ENCODE results near the gene ANGPTL5. TPM values are rescaled to one million over a fixed set of nuclear protein-coding genes. Genes with fewer than 3 reads are reported as not detected.

The ANGPTL5 gene
- total RNA-seq, 1 experiment from 2014 or later, result not detected

DNA sequence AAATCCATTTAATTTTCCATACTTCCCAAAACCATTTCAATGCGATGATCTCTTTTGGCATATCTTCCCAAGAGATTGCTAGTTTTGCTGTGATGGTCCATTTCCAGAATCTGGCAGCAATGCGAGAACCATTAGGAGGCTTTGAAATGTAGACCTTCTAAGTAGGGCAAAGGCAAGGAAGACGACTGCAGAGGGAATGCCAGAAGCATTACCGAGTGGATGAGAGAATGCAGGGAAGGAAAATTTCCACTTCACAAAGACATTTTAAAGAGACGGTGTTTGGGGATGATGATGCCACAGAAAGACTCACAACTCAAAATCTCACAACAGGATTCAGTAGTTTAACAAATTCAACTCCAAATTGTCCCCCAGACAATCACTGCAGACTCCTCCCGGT is 2.0 kb downstream of the ANGPTL5 start:
- H3K9me3 ChIP-seq (ENCODE audit: insufficient read depth, low read depth), result no peaks in the 10 kb centered on the region
- peaks cover 28% of the 10 kb centered on the region for H3K4me1 ChIP-seq (replicated peaks; ENCODE audit: insufficient read depth)
- no TSS peak for BruUV-seq (replicated peaks)
- H3K4me3 ChIP-seq, result peak overlapping the region; percentile 69
- ChIA-PET CTCF (interaction anchor here (0.5 to 1.2 kb wide), 4 partner anchors 87 to 230 kb away, joined by 3 to 5 read pairs (median 4); no protein-coding TSS in a partner anchor), POLR2A (ENCODE audit: unreplicated experiment) (interaction anchor here (0.6 to 0.7 kb wide), 5 partner anchors 225 to 1611 kb away, joined by 3 to 17 read pairs (median 3); no protein-coding TSS in a partner anchor)
- H3K79me2 ChIP-seq (ENCODE audit: low read depth), result 0 out of 2 replicates have a peak, but pooled peaks cover 4% of the 10 kb centered on the region
- no peaks in the 10 kb centered on the region for H3K9me2 ChIP-seq (ENCODE audit: insufficient read depth)
- TF ChIP-seq, protein P1, sequence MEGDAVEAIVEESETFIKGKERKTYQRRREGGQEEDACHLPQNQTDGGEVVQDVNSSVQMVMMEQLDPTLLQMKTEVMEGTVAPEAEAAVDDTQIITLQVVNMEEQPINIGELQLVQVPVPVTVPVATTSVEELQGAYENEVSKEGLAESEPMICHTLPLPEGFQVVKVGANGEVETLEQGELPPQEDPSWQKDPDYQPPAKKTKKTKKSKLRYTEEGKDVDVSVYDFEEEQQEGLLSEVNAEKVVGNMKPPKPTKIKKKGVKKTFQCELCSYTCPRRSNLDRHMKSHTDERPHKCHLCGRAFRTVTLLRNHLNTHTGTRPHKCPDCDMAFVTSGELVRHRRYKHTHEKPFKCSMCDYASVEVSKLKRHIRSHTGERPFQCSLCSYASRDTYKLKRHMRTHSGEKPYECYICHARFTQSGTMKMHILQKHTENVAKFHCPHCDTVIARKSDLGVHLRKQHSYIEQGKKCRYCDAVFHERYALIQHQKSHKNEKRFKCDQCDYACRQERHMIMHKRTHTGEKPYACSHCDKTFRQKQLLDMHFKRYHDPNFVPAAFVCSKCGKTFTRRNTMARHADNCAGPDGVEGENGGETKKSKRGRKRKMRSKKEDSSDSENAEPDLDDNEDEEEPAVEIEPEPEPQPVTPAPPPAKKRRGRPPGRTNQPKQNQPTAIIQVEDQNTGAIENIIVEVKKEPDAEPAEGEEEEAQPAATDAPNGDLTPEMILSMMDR (conservative IDR thresholded peaks at IDR 0.05), result no peak
- no peak for TF ChIP-seq EZH2 (IDR thresholded peaks at IDR 0.05; ENCODE audit: low read depth)
- no peaks in the 10 kb centered on the region for H3K27me3 ChIP-seq (ENCODE audit: insufficient read depth, low read depth)
- peaks cover 21% of the 10 kb centered on the region; the same call in 1 of the 2 replicates for H3F3A ChIP-seq (ENCODE audit: insufficient read depth, low read depth)
- no peaks in the 10 kb centered on the region for H4K20me1 ChIP-seq (ENCODE audit: insufficient read depth)
- peak in 1 of 2 experiments; percentile 36 for DNase-seq
- peak overlapping the region; percentile 89 for H2AFZ ChIP-seq
- H3K36me3 ChIP-seq (ENCODE audit: low read depth), result no peaks in the 10 kb centered on the region
- no peak overlapping the region for H3K27ac ChIP-seq
- intact Hi-C loops (cut with micrococcal nuclease; ENCODE audit: unreplicated experiment), result loop anchor here (2.0 kb wide), 1 partner anchor 198 kb away; no protein-coding TSS in a partner anchor
- H3K4me2 ChIP-seq, result peak overlapping the region; percentile 82

DNA sequence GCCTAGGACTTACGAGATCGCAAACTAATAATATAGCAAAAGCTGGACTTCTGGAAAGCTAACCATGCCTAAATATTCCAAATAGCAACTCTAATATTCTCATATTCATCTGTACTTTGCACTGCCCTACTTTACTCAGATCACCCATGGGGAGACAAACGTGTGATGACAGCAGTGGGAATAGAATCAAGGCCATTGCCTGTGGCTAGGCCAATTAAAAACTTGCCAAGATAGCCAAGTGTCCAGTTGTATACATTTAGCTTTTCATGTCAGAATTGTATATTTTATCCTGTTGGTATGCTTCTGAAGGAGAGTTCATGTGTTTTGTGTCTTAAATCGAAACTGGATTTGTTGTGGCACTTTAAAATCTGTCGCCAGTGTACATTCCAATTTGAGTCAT is 2.7 kb downstream of the ANGPTL5 start:
- no peaks in the 10 kb centered on the region for H3K36me3 ChIP-seq (ENCODE audit: low read depth)
- ChIA-PET POLR2A (ENCODE audit: unreplicated experiment) (no interaction called here), CTCF (interaction anchor here (0.6 kb wide), 2 partner anchors 62 to 632 kb away, joined by 3 read pairs; no protein-coding TSS in a partner anchor)
- H3K9me3 ChIP-seq (ENCODE audit: insufficient read depth, low read depth), result no peaks in the 10 kb centered on the region
- no peaks in the 10 kb centered on the region for H4K20me1 ChIP-seq (ENCODE audit: insufficient read depth)
- no TSS peak for BruUV-seq (replicated peaks)
- no peak for TF ChIP-seq EZH2 (IDR thresholded peaks at IDR 0.05; ENCODE audit: low read depth)
- TF ChIP-seq, protein P1 (conservative IDR thresholded peaks at IDR 0.05), result no peak
- H3K27me3 ChIP-seq (ENCODE audit: insufficient read depth, low read depth), result no peaks in the 10 kb centered on the region
- DNase-seq, result peak in 1 of 2 experiments; percentile 5
- intact Hi-C loops (cut with micrococcal nuclease; ENCODE audit: unreplicated experiment), result loop anchor here (2.0 kb wide), 1 partner anchor 199 kb away; no protein-coding TSS in a partner anchor
- H3K79me2 ChIP-seq (ENCODE audit: low read depth), result 0 out of 2 replicates have a peak, but pooled peaks cover 4% of the 10 kb centered on the region
- peaks cover 28% of the 10 kb centered on the region for H3K4me1 ChIP-seq (replicated peaks; ENCODE audit: insufficient read depth)
- no peak overlapping the region for H3K4me2 ChIP-seq
- H2AFZ ChIP-seq, result no peak overlapping the region
- H3K9me2 ChIP-seq (ENCODE audit: insufficient read depth), result no peaks in the 10 kb centered on the region
- H3K4me3 ChIP-seq, result no peak overlapping the region
- H3K27ac ChIP-seq, result no peak overlapping the region
- peaks cover 21% of the 10 kb centered on the region; the same call in 1 of the 2 replicates for H3F3A ChIP-seq (ENCODE audit: insufficient read depth, low read depth)

DNA sequence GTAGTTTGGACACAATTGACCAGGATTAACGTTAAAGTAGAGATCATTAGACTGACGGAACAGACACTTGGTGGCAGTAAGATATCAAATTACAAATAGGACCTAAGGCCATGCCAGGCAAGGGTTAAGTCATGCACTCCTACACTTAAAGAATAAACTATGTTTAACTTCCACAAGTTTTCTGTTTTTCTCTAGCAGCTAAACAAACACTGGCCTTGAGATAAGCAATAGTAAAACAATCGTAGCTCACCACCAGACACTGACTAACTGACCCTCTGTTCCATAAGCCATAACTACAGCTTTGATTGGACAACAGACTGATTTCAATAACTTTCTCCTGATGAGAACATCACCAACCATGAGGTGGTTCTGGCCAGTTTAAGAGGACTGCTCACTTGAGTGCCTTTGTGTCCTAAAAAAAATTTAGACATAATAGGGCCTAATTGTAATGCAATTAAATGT is 3.5 kb downstream of the ANGPTL5 start:
- H3K79me2 ChIP-seq (ENCODE audit: low read depth), result 0 out of 2 replicates have a peak, but pooled peaks cover 4% of the 10 kb centered on the region
- no TSS peak for BruUV-seq (replicated peaks)
- H3F3A ChIP-seq (ENCODE audit: insufficient read depth, low read depth), result peaks cover 21% of the 10 kb centered on the region; the same call in 1 of the 2 replicates
- H3K4me2 ChIP-seq, result 0 out of 2 replicates have a peak overlapping the region, but pooled peaks have one; percentile 3
- no peaks in the 10 kb centered on the region for H3K9me3 ChIP-seq (ENCODE audit: insufficient read depth, low read depth)
- H3K27ac ChIP-seq, result no peak overlapping the region
- no peaks in the 10 kb centered on the region for H3K27me3 ChIP-seq (ENCODE audit: insufficient read depth, low read depth)
- peaks cover 28% of the 10 kb centered on the region for H3K4me1 ChIP-seq (replicated peaks; ENCODE audit: insufficient read depth)
- peak overlapping the region; percentile 31 for H2AFZ ChIP-seq
- POLR2A ChIA-PET (ENCODE audit: unreplicated experiment), result no interaction called here
- TF ChIP-seq, protein P1 (conservative IDR thresholded peaks at IDR 0.05), result no peak
- no peak for TF ChIP-seq EZH2 (IDR thresholded peaks at IDR 0.05; ENCODE audit: low read depth)
- H4K20me1 ChIP-seq (ENCODE audit: insufficient read depth), result no peaks in the 10 kb centered on the region
- no peak overlapping the region for H3K4me3 ChIP-seq
- CTCF ChIA-PET, result interaction anchor here (0.6 kb wide), 3 partner anchors 61 to 633 kb away, joined by 3 to 6 read pairs (median 3); no protein-coding TSS in a partner anchor
- no peaks in the 10 kb centered on the region for H3K9me2 ChIP-seq (ENCODE audit: insufficient read depth)
- DNase-seq, result peak in 1 of 2 experiments; percentile 65
- H3K36me3 ChIP-seq (ENCODE audit: low read depth), result no peaks in the 10 kb centered on the region
- intact Hi-C loops (cut with micrococcal nuclease; ENCODE audit: unreplicated experiment), result no loop called here
